HG03520 (cell line): ENCODE measurements around the gene PDLIM7.

Experiments used
- ATAC-seq: cut with Tn5 transposase; IDR thresholded peaks from one replicate; pipeline ENCODE4 v1.9.1; 2021; ENCODE audit warnings: mild to moderate bottlenecking, moderate library complexity; ENCODE audit not compliant: unreplicated experiment

Gene PDLIM7

GRCh38 chr5:177446200-177447065, 51.0 kb downstream of the PDLIM7 start, which contains the start of gene PRR7:
Gene PRR7 (plus strand): TSS chr5:177446814. CDS start chr5:177455068, 8,254 bp downstream.
- ATAC-seq: peak; percentile 48

DNA sequence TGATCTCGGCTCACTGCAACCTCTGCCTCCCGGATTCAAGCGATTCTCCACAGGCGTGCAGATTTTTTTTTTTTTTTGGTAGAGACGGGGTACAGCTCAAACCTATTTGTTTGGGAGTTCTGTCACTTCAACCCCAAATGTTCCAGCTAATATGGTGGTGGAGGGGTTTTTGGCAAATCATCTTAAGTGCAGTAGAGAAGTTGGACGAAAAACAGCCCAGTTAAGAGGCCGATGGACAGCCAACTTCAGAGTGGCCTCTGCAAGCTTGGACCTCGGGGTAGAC, 51.5 kb downstream of the PDLIM7 start:
- no peak for ATAC-seq

GRCh38 chr5:177445052-177445916, 52.1 kb downstream of the PDLIM7 start:
- no peak for ATAC-seq

- ATAC-seq: no peak
Measured at GRCh38 chr5:177444106-177445051, 53.0 kb downstream of the PDLIM7 start.

- no peak for ATAC-seq
Measured at GRCh38 chr5:177443144-177443983, 54.0 kb downstream of the PDLIM7 start.

DNA sequence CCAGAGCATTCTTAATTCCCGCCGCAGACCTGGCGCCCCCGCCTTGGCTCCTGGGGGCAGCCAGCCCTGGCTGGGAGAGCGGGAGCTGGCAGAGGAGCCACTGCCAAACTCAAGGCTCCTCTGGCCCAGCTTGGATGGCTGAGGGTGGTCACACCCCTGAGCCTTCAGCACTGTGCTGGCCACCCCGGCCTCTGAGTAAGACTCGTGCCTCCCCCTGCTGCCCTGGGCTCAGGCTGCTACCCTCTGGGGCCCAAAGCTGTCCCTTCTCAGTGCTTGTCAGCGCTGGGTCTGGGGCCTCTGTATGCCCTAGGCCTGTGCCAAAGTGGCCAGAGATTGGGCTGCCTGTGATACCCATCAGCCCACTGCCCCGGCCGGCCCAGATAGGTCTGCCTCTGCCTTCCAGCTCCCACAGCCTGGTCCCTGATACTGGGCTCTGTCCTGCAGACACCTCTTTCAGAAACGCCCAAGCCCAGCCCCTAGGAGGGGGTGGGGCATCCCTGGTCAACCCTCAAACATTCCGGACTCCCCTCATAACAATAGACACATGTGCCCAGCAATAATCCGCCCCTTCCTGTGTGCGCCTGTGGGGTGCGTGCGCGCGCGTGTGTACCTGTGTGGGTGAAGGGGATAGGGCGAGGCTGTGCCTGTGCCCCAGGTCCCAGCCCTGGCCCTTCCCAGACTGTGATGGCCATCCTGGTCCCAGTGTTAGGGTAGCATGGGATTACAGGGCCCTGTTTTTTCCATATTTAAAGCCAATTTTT, 55.2 kb downstream of the PDLIM7 start:
- ATAC-seq: no peak

GRCh38 chr5:177440990-177441780, 56.2 kb downstream of the PDLIM7 start:
- ATAC-seq: no peak

DNA sequence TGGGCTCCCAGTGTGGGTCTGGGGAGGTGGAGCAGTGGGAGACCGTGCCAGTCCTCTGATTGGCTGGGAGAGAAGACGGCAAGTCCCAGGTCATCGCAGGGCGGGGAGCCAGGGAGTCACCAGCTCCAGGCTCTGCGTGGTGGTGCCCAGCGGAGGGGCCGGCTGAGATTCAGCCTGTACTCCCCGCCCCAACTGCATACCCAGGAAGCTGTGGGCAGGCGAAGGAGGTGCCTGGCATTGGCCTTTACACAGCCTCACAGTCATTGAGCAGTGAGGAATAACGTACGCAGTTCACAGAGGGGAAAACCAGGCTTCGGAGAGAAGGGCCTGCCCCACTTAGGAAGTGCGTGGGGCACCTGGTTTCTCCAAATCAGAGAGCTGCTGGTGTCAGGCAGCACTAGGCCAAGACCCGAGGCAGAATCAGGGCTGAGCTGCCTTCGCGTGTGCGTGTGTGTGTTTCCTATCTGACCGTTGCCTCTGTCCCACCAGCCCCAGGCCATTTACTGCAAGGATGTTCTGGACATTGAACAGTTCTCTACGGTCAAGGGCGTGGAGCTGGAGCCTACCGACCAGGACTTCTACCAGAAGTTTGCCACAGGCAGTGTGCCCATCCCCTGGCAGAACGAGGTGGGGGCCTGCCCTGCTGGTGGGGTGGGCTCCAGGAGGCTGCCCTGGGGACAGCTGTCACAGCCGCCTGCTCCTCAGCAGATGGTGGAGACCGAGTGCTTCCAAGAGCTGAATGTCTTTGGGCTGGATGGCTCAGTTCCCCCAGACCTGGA, 57.0 kb downstream of the PDLIM7 start:
- ATAC-seq: no peak

DNA sequence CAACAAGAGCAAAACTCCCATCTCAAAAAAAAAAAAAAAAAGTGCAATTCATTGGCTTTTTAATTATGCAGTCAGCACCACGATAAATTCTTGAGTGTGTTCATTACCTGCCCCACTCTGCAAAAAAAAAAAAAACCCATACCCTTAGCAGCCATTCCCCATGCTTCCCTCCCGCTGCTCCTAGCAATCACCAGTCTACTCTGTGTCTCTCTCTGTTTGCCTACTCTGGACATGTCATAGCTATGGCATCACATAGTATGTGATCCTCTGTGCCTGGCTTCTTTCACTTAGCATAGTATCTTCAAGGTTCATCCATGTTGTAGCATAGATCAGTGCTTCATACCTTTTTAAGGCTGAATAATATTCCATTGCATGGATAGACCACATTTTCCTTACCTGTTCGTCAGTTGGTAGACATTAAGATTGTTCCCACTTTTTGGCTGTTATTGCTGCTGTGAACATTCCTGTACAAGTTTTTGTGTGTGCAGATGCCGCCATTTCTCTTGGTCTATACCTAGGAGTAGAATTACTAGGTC, 57.8 kb downstream of the PDLIM7 start:
- ATAC-seq: no peak

GRCh38 chr5:177438468-177438867, 58.9 kb downstream of the PDLIM7 start:
- ATAC-seq: no peak

- ATAC-seq: no peak
Measured at GRCh38 chr5:177437623-177438022, 59.8 kb downstream of the PDLIM7 start.

DNA sequence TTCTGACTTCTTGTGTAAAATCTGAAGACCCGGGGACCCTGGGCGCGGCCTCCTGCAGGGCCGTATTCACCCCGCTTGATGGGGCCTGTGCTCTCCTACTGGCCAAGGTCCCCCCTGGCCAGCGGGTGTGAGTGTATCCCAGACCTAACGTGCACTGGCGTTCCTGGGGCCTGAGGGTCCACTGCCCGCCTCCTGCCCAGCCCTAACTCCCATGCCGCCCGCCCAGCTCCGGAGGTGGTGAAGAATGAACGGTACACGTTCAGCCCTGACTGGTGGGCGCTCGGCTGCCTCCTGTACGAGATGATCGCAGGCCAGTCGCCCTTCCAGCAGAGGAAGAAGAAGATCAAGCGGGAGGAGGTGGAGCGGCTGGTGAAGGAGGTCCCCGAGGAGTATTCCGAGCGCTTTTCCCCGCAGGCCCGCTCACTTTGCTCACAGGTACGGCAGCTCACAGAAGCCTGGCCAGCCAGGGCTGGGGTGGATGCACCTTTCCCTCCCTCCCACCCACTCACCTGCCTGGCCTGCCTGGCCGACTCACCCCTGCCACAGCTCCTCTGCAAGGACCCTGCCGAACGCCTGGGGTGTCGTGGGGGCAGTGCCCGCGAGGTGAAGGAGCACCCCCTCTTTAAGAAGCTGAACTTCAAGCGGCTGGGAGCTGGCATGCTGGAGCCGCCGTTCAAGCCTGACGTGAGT, 61.4 kb downstream of the PDLIM7 start:
- no peak for ATAC-seq

GRCh38 chr5:177434942-177435738, 62.3 kb downstream of the PDLIM7 start:
- ATAC-seq: no peak

DNA sequence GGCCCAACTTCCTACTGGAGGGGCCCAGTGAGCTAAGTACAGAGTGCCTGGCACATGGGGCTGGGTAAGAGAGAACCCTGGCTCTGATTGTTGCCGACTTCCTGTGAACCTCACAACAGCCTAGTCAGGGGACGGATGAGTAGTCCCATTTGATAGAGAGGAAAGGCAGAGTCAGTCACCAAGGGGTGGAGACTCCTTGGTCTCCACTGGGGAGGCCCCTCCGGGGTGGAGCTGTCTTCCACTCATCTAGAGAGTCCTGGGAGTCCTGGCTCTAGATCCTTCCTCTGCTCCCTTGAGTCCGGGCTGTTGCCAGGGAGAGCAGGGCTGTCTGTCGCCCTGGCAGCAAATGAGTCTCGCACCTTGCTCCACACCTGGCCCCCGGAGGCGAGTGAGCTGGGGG, 63.0 kb downstream of the PDLIM7 start:
- ATAC-seq: no peak

DNA sequence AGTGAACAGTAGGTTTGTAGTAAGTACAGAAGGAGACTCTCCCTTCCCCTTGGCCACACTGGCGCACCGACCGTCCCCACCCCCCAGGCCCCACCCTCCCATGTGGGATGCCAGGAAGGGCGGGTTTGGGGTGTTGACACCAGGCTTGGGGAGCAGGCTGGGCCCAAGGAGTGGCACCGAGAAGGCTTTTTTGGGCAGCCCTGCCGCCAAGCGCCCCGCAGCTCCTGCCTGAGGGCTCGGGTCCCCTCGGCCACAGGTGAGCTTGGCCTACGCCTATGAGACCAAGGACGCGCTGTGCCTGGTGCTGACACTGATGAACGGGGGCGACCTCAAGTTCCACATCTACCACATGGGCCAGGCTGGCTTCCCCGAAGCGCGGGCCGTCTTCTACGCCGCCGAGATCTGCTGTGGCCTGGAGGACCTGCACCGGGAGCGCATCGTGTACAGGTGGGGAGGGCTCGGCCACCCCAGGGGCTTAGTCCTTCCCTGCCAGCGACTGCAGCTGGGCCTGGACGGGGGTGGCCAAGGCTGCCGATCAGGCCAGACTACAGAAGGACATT, 63.7 kb downstream of the PDLIM7 start:
- ATAC-seq: no peak
